CMK (cell line): ENCODE measurements around the gene IFITM2.

Experiments used
- DNase-seq: peaks from one replicate; pipeline ENCODE4 v3.0.0-alpha.2; 2010; ENCODE audit warnings: low read depth

The IFITM2 gene

DNA sequence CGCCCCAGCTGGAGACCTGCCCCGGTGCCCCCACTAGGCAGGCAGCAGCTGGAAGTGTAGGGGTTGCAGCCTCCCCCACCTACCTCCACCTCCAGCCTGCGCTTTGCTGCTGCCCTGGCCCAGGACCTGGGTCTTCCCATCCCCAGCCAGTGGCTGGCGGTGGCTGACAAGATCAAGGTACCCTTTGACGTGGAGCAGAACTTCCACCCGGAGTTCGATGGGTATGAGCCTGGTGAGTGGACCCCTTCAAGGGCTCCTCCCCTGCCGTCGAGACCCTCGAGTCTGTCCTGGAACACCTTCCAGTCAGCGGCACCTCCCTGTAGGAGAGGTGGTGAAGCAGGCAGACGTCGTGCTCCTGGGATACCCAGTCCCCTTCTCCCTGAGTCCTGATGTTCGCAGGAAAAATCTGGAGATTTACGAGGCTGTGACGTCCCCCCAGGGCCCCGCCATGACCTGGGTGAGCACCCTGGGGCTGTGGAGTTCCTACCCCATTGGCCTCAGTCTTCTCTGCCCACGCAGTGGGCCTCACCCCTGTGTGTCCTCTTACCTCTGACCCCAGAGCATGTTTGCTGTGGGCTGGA lies 14.3 kb upstream of the IFITM2 start:
- no peak for DNase-seq

DNA sequence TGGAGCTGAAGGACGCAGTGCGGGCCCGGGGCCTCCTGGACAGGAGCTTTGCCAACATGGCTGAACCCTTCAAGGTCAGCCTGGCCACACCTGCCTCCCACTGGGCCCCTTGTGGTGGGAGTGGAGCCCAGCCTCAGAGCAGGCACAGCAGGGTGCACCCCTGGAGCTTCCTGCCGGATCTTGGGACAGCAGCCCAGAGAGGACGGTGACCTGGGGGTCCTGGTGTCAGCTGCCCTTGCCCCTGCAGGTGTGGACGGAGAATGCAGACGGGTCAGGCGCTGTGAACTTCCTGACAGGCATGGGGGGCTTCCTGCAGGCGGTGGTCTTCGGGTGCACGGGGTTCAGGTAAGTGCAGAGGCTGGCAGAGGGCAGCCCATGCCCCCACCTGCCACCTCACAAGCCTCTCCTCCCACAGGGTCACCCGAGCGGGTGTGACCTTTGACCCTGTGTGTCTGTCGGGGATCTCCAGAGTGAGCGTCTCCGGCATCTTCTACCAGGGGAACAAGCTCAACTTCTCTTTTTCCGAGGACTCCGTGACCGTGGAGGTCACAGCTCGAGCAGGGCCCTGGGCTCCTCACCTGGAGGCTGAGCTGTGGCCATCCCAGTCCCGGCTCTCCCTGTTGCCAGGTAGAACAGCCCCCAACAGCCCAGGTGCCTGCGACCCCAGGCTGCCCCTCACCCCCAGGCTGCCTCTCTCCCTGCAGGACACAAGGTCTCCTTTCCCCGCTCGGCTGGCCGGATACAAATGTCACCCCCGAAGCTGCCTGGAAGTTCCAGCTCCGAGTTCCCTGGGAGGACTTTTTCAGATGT lies 13.6 kb upstream of the IFITM2 start:
- no peak for DNase-seq

- DNase-seq: no peak
Observed at GRCh38 chr11:294780-295179, 12.8 kb upstream of the IFITM2 start.

- DNase-seq: no peak
Observed at GRCh38 chr11:295351-296170, 12.1 kb upstream of the IFITM2 start.

DNA sequence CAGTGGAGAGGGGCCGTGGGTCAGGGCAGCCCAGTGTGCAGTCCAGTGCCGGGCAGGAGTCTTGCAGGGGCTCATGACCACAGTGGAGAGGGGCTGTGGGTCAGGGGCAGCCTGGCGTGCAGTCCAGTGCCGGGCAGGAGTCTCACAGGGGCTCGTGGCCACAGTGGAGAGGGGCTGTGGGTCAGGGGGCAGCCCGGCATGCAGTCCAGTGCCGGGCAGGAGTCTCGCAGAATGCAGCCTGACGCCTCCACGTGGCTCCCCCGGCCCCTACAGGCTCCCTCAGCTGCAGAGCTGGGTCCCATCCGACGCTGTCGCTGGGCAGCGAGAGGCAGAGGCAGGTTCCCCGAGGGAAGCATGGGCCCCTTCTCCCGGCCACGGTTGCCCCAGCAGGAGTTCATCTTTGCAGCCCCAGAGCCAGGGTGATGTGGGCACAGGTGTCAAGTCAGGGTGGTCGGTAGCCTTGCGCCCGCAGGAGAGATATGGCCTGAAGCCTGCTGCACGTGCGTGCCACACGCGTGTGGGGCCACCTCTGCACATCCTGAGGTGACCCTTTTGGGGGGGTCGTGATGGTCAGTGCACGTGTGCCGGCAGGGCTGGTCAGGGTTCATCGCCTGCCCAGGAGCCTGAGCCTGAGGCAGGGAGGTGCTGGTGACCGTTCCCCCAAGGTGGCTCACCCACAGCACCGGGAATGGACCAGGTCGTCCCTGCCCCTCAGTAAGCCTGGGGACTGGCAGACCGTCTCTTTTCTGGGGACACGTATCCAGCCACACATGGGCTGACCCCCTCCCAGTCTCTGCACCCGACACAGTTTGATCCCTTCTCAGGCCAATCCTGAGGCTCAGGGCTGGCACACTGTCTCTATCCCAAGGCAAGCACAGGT lies 11.2 kb upstream of the IFITM2 start:
- DNase-seq: no peak

GRCh38 chr11:297051-297585 lies 10.5 kb upstream of the IFITM2 start:
- DNase-seq: no peak

- DNase-seq: peak; percentile 74
Observed at GRCh38 chr11:297586-298405, 9.8 kb upstream of the IFITM2 start.

- no peak for DNase-seq
Observed at GRCh38 chr11:298406-299065, 9.1 kb upstream of the IFITM2 start.

- DNase-seq: no peak
Observed at GRCh38 chr11:299081-299891, 8.3 kb upstream of the IFITM2 start, which contains the start of gene IFITM5. IFITM5 (minus strand) TSS chr11:299526; CDS start chr11:299490, 36 bp downstream.

DNA sequence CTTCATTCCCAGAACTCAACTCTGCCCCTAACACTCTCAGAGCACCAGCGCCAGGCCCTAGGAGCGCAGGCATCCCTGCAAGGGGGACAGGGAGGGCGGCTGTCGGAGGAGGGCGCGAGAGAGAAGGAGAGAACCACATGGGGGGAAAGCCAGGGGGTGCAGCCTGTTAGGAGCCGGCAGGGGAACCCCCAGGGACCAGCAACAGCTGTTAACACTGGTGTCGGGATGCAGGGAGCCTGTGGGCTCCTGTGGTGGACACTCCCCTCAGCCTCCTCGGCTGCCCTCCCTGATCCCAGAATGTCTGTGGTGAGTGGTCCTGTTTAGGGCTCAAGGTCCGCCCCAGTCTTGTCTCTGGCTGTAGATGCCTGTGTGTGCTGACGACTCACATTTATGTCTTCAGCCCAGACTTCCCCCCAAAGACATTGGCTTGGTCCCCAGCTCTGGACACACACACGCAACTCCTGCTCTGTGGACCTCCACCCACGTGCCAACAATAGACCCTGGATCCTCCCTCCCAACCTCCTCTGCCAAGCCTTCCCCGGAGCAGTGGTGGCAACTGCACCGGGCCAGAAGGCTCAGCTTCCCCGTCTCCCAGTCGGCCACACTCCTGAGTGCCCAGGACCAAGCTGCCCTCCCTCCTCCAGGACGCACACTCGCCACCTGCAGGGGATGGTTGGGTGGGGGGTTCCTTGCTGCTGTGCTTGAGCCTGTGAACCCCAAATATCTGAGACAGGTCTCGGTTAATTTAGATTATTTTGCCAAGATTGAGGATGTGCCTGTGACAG lies 7.5 kb upstream of the IFITM2 start:
- DNase-seq: no peak

GRCh38 chr11:303363-303762 lies 4.3 kb upstream of the IFITM2 start:
- DNase-seq: no peak

DNA sequence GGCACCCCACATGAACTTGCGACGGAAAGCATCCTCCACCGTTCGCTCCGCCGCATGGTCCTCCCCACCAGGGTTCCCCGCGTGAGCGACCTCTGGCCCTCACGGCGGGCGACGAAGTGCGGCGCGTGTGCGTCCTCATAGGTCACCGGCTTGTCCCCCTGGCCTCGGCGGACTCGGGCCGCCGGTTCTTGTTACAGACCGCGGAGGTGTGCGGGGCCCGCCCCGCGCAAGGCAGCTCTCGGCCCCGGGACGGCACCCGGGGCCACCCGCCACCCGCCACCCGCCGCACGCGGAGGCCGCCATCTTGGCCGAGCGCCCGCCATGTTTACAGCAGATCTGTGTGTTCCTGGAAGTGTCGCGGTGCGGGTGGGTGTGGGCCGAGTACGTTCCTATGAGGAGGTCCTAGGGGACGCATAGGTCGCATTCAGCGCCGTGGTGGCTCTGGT lies 3.5 kb upstream of the IFITM2 start:
- DNase-seq: no peak

DNA sequence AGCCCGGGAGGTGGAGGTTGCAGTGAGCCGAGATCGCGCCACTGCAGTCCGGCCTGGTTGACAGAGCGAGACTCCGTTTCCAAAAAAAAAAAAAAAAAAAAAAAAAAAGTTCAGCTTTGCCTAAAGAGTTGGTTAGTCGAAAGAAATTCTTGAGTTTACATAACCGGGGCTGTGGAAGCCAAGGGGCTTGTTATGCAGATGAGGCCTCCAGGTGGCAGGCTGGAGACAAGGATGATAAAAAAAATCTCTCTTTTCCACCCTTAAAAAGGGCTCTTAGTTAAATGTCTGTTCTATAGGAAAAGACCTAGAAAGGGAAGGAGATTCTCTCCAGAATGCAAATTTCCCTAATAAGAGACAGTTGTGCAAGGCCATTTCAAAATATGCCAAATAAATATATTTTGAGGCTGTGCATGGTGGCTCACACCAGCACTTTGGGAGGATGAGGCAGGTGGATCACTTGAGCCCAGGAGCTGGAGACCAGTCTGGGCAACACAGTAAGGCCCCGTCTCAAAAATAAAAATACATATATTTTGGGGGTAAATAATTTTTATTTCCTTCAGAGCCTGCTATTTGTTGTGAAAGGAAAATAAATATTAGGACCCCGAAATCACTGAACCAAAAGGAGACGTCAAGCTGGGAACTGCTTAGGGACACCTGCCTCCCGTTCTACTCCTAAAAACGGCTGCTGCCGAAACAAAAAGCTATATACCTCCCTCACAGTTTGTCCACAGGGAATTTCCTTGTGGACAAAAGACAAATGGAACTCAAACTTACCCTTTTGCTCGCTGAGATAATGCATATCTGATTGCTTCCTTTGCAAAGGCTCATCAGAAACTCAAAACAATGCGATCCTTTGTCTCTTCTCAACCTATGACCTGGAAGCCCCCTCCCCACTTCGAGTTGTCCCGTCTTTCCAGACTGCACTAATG lies 2.4 kb upstream of the IFITM2 start:
- no peak for DNase-seq

GRCh38 chr11:305844-306211 lies 1.8 kb upstream of the IFITM2 start:
- no peak for DNase-seq

GRCh38 chr11:306645-307371 lies 808 bp upstream of the IFITM2 start:
- no peak for DNase-seq
